Psoas muscle (tissue), 8 donors: ENCODE results near the gene ACACA. TPM values are rescaled to one million over a fixed set of nuclear protein-coding genes. Genes with fewer than 3 reads are reported as not detected.

Experiments
- ATAC-seq, 4 donors: fragments of 200-7000 bp; cut with Tn5 transposase; one replicate each; pipeline ENCODE4 v1.9.1; 2020; ENCODE audit warnings: moderate library complexity in 3 of 4, mild to moderate bottlenecking in 2 of 4
- DNase-seq, 2 donors: peaks; one replicate each; pipeline ENCODE4 v3.0.0-alpha.2; 2020
- H3K27ac ChIP-seq: fragments of 200-600 bp; one replicate; pipeline ENCODE4 v1.8.0; 2022
- H3K27me3 ChIP-seq, 3 donors: fragments of 200-600 bp in 1 of 3; one replicate each; pipeline versions ENCODE4 v1.6.1 to v1.8.0; 2013 to 2022; ENCODE audit warnings: low read length in 2 of 3, mild to moderate bottlenecking in 2 of 3, moderate library complexity in 1 of 3; ENCODE audit not compliant: insufficient read depth in 3 of 3
- H3K36me3 ChIP-seq, 2 donors: fragments of 200-600 bp in 1 of 2; one replicate each; pipeline versions ENCODE4 v1.6.1 to v1.8.0; 2013 to 2022; ENCODE audit warnings: low read depth in 1 of 2, mild to moderate bottlenecking in 1 of 2, moderate library complexity in 1 of 2; ENCODE audit not compliant: insufficient read depth in 1 of 2
- H3K4me1 ChIP-seq: fragments of 200-600 bp; one replicate; pipeline ENCODE4 v1.8.0; 2022
- H3K4me3 ChIP-seq: fragments of 200-600 bp; one replicate; pipeline ENCODE4 v1.8.0; 2022; ENCODE audit warnings: mild to moderate bottlenecking
- H3K9me3 ChIP-seq: fragments of 200-600 bp; one replicate; pipeline ENCODE4 v1.8.0; 2022
- CTCF ChIP-seq: fragments of 200-600 bp; IDR thresholded peaks from one replicate; pipeline ENCODE4 v1.8.0; 2022; ENCODE audit warnings: antibody characterized with exemption
- WGBS, 3 donors: extraction: QIAGEN DNeasy Blood & Tissue Kit; methylation state at CpG; one replicate each; pipeline versions ENCODE4 v1.1.6 to v1.1.7; 2013; 5-methylcytosine and 5-hydroxymethylcytosine counted together
- intact Hi-C, 2 donors: fragments of 100-400 bp; cut with DNase I; formaldehyde crosslinking; loops; one replicate each; pipeline versions ENCODE4 v1.11.0 to v1.14.2; 2022
- polyA plus RNA-seq, 3 donors: library from polyadenylated mRNA; stranded (reverse); fragments of 200-250 nt; gene quantifications; one replicate each; pipeline ENCODE4 v1.2.3, GENCODE V29; 2013
- total RNA-seq, 4 donors: library from RNA; stranded (reverse); fragmentation: NEBNext Ultra II Directional in 2 of 4; extraction: Animal tissue kit (Norgen Biotek cat#: 25700) in 2 of 4; gene quantifications; one replicate each; pipeline versions ENCODE4 v1.2.1 to v1.2.4, GENCODE V29; 2021 to 2023
- donor health status: healthy with polysubstance abuse.
- donor health status: DM: no; HTN: no; CAD: no; lungs with moderate emphysema.
- donor health status: Bipolar disorder and iron deficiency.
- donor health status: healthy.
- donor health status: DM: yes; HTN: yes; CAD: no.
- donor health status: DM: no; HTN: no; CAD: no.
- donor health status: DM: no; HTN: no; CAD: no.
- donor health status: DM: yes; HTN: yes; CAD: no.

ACACA gene
- total and polyA plus RNA-seq, 7 donors, result 7.2 to 42.6 (median 21.5) TPM

GRCh38 chr17:37234106-37234505 lies 172.5 kb downstream of the ACACA start:
- DNase-seq (no peak), ATAC-seq (no peak)
- Histone ChIP-seq H3K9me3 (no peaks in the 10 kb centered on the region), H3K4me3 (no peak overlapping the region), H3K36me3 (peaks cover 6 to 93% of the 10 kb centered on the region in 2 donors), H3K27me3 (no peaks in the 10 kb centered on the region), H3K4me1 (peaks cover 7% of the 10 kb centered on the region), H3K27ac (no peak overlapping the region)
- WGBS, 3 donors, result 97 to 100% (median 97%) methylated on average over 1 of the region's 1 CpG
- intact Hi-C loops, result no loop called here
- TF ChIP-seq CTCF, result no peak

GRCh38 chr17:37233036-37233435 lies 173.6 kb downstream of the ACACA start:
- Histone ChIP-seq H3K9me3 (no peaks in the 10 kb centered on the region), H3K4me1 (peaks cover 7% of the 10 kb centered on the region), H3K36me3 (peaks cover 4 to 90% of the 10 kb centered on the region in 2 donors), H3K27ac (no peak overlapping the region), H3K4me3 (no peak overlapping the region), H3K27me3 (no peaks in the 10 kb centered on the region)
- intact Hi-C loops, result no loop called here
- DNase-seq, result no peak
- WGBS, 3 donors, result 87 to 90% (median 88%) methylated on average over 11 of the region's 11 CpGs
- no peak for TF ChIP-seq CTCF
- no peak for ATAC-seq

GRCh38 chr17:37231887-37232286 lies 174.7 kb downstream of the ACACA start:
- intact Hi-C loops, result no loop called here
- WGBS, 3 donors, result 92 to 98% (median 93%) methylated on average over 2 of the region's 2 CpGs
- DNase-seq (no peak), ATAC-seq (no peak)
- H3K4me1 ChIP-seq, result peaks cover 4% of the 10 kb centered on the region
- no peaks in the 10 kb centered on the region for H3K9me3 ChIP-seq
- H3K27me3 ChIP-seq, result no peaks in the 10 kb centered on the region
- TF ChIP-seq CTCF, result no peak
- H3K27ac ChIP-seq, result no peak overlapping the region
- peaks cover 2 to 79% of the 10 kb centered on the region in 2 donors for H3K36me3 ChIP-seq
- no peak overlapping the region for H3K4me3 ChIP-seq

GRCh38 chr17:37230633-37231032 lies 176.0 kb downstream of the ACACA start:
- Histone ChIP-seq H3K9me3 (no peaks in the 10 kb centered on the region), H3K27me3 (no peaks in the 10 kb centered on the region), H3K4me1 (no peaks in the 10 kb centered on the region), H3K4me3 (no peak overlapping the region), H3K36me3 (peaks cover 5 to 82% of the 10 kb centered on the region in 2 donors), H3K27ac (no peak overlapping the region)
- ATAC-seq (no peak), DNase-seq (no peak)
- intact Hi-C loops, result no loop called here
- WGBS, 3 donors, result 87 to 95% (median 94%) methylated on average over 1 of the region's 1 CpG
- TF ChIP-seq CTCF, result no peak

GRCh38 chr17:37225465-37225864 lies 181.2 kb downstream of the ACACA start:
- Histone ChIP-seq H3K4me3 (no peak overlapping the region), H3K27ac (no peak overlapping the region), H3K36me3 (peaks cover 3 to 82% of the 10 kb centered on the region in 2 donors), H3K9me3 (no peaks in the 10 kb centered on the region), H3K4me1 (no peaks in the 10 kb centered on the region), H3K27me3 (no peaks in the 10 kb centered on the region)
- intact Hi-C loops, result no loop called here
- no peak for TF ChIP-seq CTCF
- 61 to 70% (median 68%) methylated on average over 4 of the region's 4 CpGs for WGBS, 3 donors
- no peak for DNase-seq
- no peak for ATAC-seq
